RPMI7951 (cell line): ENCODE results near the gene TRMT10A. TPM values are rescaled to one million over a fixed set of nuclear protein-coding genes. Genes with fewer than 3 reads are reported as not detected.
"Not testable (repeated sequence)": the region's sequence is repeated elsewhere in the genome, so short reads cannot be mapped to it uniquely, and the experiment has no call there.

Source experiments
- DNase-seq: peaks from one replicate; pipeline ENCODE4 v3.0.0-alpha.2; 2012; ENCODE audit warnings: low read depth
- total RNA-seq: library from RNA; depleted of rRNA; stranded (reverse); fragments of >200 nt; shearing (Covaris generic); gene quantifications from 2 replicates; pipeline ENCODE4 v1.2.3, GENCODE V29; 2014; rRNA removed

Gene TRMT10A
- total RNA-seq, 1 experiment from 2014 or later: 10.8 TPM

- no peak for DNase-seq
Measured at GRCh38 chr4:99552872-99553271, 11.0 kb downstream of the TRMT10A start.

DNA sequence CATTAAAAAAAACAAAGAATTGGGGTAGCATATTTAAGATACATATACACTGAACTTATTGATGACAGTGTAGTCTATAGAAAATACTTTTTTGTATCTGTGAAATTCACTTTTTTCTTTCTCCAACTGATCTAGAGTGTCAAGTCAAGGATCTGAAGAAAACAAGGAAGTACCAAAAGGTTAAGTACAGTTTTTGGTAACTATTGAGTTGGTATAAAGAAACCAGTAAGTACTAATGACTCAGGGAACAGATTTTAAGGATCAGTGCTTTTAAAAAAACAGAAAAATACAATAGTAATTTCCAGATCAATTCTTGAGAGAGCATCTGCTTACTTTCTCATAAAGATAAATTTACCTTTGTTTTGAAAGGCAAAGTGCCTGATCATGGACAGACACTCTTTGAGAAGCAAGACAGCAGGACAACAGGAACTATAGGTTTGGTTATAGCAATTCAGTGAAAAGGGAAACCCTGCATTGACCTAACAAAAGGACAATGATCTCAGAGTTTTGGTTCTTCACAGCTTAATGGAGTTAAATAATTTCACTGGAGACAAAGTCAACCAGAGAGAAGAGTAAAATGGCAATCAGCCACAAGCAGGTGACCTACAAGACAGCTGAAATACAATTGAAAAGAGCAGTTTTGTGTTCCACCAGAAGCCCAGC, 23.4 kb downstream of the TRMT10A start:
- no peak for DNase-seq

- DNase-seq: no peak
Measured at GRCh38 chr4:99537674-99538073, 26.2 kb downstream of the TRMT10A start.

GRCh38 chr4:99536848-99537247, 27.0 kb downstream of the TRMT10A start:
- no peak for DNase-seq

- no peak for DNase-seq
Measured at GRCh38 chr4:99536271-99536670, 27.6 kb downstream of the TRMT10A start.

DNA sequence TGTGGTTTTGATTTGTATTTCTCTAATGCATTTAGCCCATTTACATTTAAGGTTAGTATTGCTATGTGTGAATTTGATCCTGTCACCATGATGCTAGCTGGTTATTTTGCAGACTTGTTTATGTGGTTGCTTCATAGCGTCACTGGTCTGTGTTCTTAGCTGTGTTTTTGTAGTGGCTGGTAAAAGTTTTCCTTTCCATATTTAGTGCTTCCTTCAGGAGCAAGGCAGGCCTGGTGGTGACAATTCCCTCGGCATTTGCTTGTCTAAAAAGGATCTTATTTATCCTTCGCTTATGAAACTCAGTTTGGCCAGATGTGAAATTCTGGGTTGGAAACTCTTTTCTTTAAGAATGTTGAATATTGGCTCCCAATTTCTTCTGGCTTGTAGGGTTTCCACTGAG, 29.1 kb downstream of the TRMT10A start:
- DNase-seq: not testable (repeated sequence)

DNA sequence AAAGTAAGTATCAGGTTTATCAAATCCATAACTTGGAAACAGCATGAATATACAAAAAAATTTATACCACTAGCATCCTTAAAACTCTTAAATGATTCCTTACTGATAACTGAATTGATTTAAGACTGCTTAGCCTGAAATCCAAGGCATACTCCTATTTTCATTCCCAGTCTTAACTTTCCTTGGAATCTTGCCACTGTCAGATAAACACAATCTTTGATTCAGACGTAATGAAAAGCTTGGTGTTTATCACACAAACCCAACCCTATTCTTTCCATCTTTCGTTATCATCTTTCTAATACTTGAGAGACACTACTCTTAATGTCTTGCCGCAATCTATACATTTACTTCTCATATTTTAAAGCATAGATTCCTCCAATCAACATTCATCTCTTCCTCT, 33.9 kb downstream of the TRMT10A start:
- DNase-seq: no peak

DNA sequence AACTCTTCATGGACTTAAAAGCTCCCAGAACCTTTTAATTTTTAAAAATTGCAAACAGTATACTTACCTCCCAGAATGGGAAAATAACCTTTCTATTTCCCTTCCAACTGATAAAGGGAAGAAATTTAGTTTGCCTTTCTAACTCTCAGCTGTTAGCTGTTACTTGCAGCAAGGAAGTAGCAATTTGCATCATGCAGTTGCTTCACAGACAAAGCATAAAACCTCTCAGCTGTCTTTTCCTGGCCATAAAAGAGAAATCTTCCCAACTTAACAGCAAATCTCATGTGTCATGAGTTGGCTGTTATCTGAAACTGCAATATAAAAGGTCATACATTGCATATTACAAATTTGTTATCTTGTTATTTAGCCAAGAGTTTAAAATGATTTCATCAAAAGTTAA, 34.6 kb downstream of the TRMT10A start:
- no peak for DNase-seq

DNA sequence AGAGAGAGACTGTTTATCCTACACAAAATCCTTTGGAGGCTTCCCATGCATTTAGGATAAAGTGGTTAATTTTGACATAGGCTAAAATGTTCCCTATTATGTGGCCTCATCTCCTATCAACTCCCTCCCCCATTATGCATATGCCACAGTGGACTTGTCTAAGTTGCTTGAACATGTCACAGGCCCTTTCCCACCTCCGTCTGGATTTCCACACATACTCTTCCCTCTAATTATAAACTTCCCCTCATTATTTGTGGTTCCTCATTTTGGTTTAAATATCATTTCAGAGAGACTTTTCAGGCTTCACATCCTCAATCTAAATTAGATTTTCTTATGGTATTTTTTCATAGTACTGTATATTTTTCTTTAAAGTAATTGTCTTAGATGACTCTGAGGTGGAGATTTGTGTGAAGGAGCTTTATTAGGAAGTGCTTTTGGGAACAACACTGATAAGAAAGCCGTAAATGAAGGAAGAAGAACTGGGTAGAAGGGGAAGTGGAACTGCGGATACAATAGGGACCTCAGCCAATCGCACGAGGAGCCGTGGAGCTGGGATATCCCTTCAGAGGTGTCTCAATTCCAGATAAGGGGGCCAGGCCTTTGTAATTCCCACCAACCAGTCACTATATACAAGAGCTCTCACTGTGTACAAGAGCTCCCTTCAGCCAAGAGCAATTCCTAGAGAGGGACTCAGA, 45.1 kb downstream of the TRMT10A start:
- DNase-seq: no peak

- no peak for DNase-seq
Measured at GRCh38 chr4:99510721-99511120, 53.1 kb downstream of the TRMT10A start, which contains the start of gene C4orf17. C4orf17 (plus strand) TSS chr4:99511021; CDS start chr4:99513082, 2,061 bp downstream.

DNA sequence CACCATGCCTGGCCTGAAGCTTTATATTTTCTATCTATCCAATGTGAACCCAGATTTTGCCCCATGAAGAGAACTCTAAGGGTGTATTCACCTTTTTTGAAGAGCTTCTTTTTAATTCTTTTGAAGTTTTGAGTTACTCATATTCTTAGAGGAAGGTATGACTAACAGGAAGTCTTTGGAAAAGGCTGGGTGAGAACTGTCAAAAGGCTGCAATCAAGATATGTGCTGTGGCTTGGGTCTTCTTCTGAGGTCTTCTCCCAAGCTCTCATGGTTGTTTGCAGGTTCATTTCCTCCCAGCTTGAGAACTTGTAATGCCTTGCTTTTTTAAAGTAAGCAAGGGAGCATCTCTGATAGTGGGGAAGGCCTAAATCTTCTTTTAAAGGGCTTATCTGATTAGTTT, 56.1 kb downstream of the TRMT10A start:
- DNase-seq: no peak

- no peak for DNase-seq
Measured at GRCh38 chr4:99507349-99507748, 56.5 kb downstream of the TRMT10A start.

DNA sequence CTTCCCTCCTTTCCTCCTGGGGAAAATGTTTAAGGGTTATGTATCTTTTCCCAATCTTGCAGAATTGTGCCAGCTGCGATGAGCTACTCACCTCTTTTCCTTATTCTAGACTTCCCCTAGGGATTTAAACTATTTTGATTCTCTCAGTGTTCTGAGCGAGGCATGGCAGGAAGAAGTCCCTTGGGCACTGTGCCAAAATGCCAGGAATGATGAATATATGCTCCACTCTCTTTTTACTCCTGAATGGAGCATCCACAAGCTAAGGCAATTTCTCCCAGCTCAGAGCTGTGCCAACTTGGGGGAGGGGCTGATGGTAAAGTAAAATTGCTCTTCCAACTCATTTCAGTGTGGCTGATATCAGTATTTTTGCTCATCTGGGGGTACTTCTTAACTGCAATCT, 57.1 kb downstream of the TRMT10A start:
- peak; percentile 2 for DNase-seq

GRCh38 chr4:99504804-99505502, 58.9 kb downstream of the TRMT10A start:
- DNase-seq: no peak

Other genes with a start within 250 kb of the TRMT10A start
- not detected in 2 replicates for gene ADH1B, start 242.6 kb downstream of the TRMT10A start, total RNA-seq
- gene ADH1C, start 211.3 kb downstream of the TRMT10A start, total RNA-seq: 0.29 and 0.48 TPM in 2 replicates
- gene ADH7, start 128.7 kb downstream of the TRMT10A start, total RNA-seq: not detected in 2 replicates
- not detected in 2 replicates for gene C4orf17, start 53.0 kb downstream of the TRMT10A start, total RNA-seq
- under 0.01 and 0.39 TPM in 2 replicates for gene MTTP, start 10.8 kb upstream of the TRMT10A start, total RNA-seq
- gene C4orf54, start 93.8 kb upstream of the TRMT10A start, total RNA-seq: 1.4 TPM in 2 replicates